GM23338 (cell line): ENCODE data around the gene FICD. TPM values are rescaled to one million over a fixed set of nuclear protein-coding genes. Genes with fewer than 3 reads are reported as not detected.

Experiments used
- ATAC-seq: fragments of 200-7000 bp; cut with Tn5 transposase; 3 replicates; pipeline ENCODE4 v1.9.1; 2020
- DNase-seq: peaks from one replicate; pipeline ENCODE4 v3.0.0-alpha.2; 2015; ENCODE audit warnings: low spot score
- H2AFZ ChIP-seq: fragments of 200-600 bp; sonication (generic); 2 replicates; pipeline ENCODE4 v1.8.0; 2016; ENCODE audit warnings: antibody characterized with exemption, mild to moderate bottlenecking, moderate library complexity
- H3F3A ChIP-seq: fragments of 200-600 bp; sonication (generic); replicated peaks from 2 replicates; pipeline ENCODE4 v1.8.0; 2017; ENCODE audit warnings: antibody characterized with exemption, mixed run types, low read depth
- H3K27ac ChIP-seq: fragments of 200-600 bp; sonication (generic); 2 replicates; pipeline ENCODE4 v1.6.1; 2016; ENCODE audit warnings: low read depth
- H3K27me3 ChIP-seq: fragments of 200-600 bp; sonication (generic); 2 replicates; pipeline ENCODE4 v1.8.0; 2016; ENCODE audit warnings: mild to moderate bottlenecking, mixed run types, moderate library complexity; ENCODE audit not compliant: insufficient read depth
- H3K36me3 ChIP-seq: fragments of 200-600 bp; sonication (generic); 2 replicates; pipeline ENCODE4 v1.8.0; 2016; ENCODE audit warnings: mild to moderate bottlenecking; ENCODE audit not compliant: insufficient read depth
- H3K4me1 ChIP-seq: fragments of 200-600 bp; sonication (generic); 2 replicates; pipeline ENCODE4 v1.8.0; 2016; ENCODE audit warnings: mild to moderate bottlenecking, moderate library complexity; ENCODE audit not compliant: insufficient read depth
- H3K4me2 ChIP-seq: fragments of 200-600 bp; sonication (generic); 2 replicates; pipeline ENCODE4 v1.7.1; 2017; ENCODE audit warnings: mixed run types
- H3K4me3 ChIP-seq: fragments of 200-600 bp; sonication (generic); 2 replicates; pipeline ENCODE4 v1.6.1; 2016; ENCODE audit warnings: mixed run types
- H3K79me2 ChIP-seq: fragments of 200-600 bp; sonication (generic); replicated peaks from 2 replicates; pipeline ENCODE4 v1.8.0; 2017; ENCODE audit warnings: mild to moderate bottlenecking; ENCODE audit not compliant: insufficient read depth
- H3K9me2 ChIP-seq: fragments of 200-600 bp; sonication (generic); 2 replicates; pipeline ENCODE4 v1.8.0; 2017; ENCODE audit not compliant: insufficient read depth
- H4K20me1 ChIP-seq: fragments of 200-600 bp; sonication (generic); replicated peaks from 2 replicates; pipeline ENCODE4 v1.8.0; 2017; ENCODE audit warnings: mild to moderate bottlenecking; ENCODE audit not compliant: insufficient read depth
- H3K27ac Mint-ChIP-seq: 2 replicates; pipeline ENCODE4 v1.8.0; 2020; ENCODE audit warnings: inconsistent platforms, mild to moderate bottlenecking, moderate library complexity, mixed read lengths
- H3K27me3 Mint-ChIP-seq: 3 replicates; pipeline ENCODE4 v1.8.0; 2022; ENCODE audit warnings: low read depth, mild to moderate bottlenecking, moderate library complexity, mixed read lengths, inconsistent platforms; ENCODE audit not compliant: insufficient read depth, poor library complexity
- H3K36me3 Mint-ChIP-seq: 3 replicates; pipeline ENCODE4 v1.8.0; 2021; ENCODE audit warnings: low read depth, mild to moderate bottlenecking, inconsistent platforms, moderate library complexity, mixed read lengths
- H3K4me1 Mint-ChIP-seq: 3 replicates; pipeline ENCODE4 v1.8.0; 2020; ENCODE audit warnings: mild to moderate bottlenecking, inconsistent platforms, mixed read lengths
- H3K4me3 Mint-ChIP-seq: 3 replicates; pipeline ENCODE4 v1.8.0; 2021; ENCODE audit warnings: moderate library complexity, mild to moderate bottlenecking, inconsistent platforms, mixed read lengths
- H3K9me3 Mint-ChIP-seq: 3 replicates; pipeline ENCODE4 v1.8.0; 2020; ENCODE audit warnings: moderate library complexity, mild to moderate bottlenecking, inconsistent platforms, mixed read lengths
- EZH2 ChIP-seq: fragments of 200-600 bp; sonication (generic); IDR thresholded peaks from one replicate; pipeline ENCODE4 v1.8.0; 2017; ENCODE audit warnings: antibody characterized with exemption, mild to moderate bottlenecking, low read depth; ENCODE audit not compliant: unreplicated experiment
- JUNB ChIP-seq: IDR thresholded peaks from one replicate; pipeline ENCODE4 v1.6.1; 2016; ENCODE audit warnings: antibody characterized with exemption; ENCODE audit not compliant: unreplicated experiment
- NANOG ChIP-seq: IDR thresholded peaks from 2 replicates; pipeline ENCODE4 v1.6.1; 2016; ENCODE audit warnings: antibody characterized with exemption, borderline replicate concordance
- STAT1 ChIP-seq: IDR thresholded peaks from one replicate; pipeline ENCODE4 v1.6.1; 2016; ENCODE audit warnings: antibody characterized with exemption; ENCODE audit not compliant: unreplicated experiment
- ZNF331 ChIP-seq: fragments of 250-450 bp; sonication (Bioruptor Pico); IDR thresholded peaks from 2 replicates; pipeline ENCODE4 v1.5.0; 2020; ENCODE audit warnings: low read depth, mild to moderate bottlenecking, moderate library complexity
- polyA plus RNA-seq: library from polyadenylated mRNA; unstranded; fragments of >200 nt; fragmentation: Nextera tagmentation; extraction: Ambion mirVana; gene quantifications from 2 replicates; pipeline ENCODE4 v1.2.1, GENCODE V29; 2016
- total RNA-seq: library from RNA; depleted of rRNA; stranded (reverse); fragments of >200 nt; shearing (Covaris generic); gene quantifications from 2 replicates; pipeline ENCODE4 v1.2.3, GENCODE V29; 2014
- TF ChIP-seq, protein P1 (sequence below): fragments of 250-450 bp; sonication (Bioruptor Pico); IDR thresholded peaks from 2 replicates; pipeline ENCODE4 v1.5.0; 2020; ENCODE audit warnings: mild to moderate bottlenecking, moderate library complexity
- TF ChIP-seq, protein P2 (sequence below), 2 experiments: fragments of 200-600 bp in 1 of 2; sonication (generic) in 1 of 2; conservative IDR thresholded peaks; 2 replicates each; pipeline versions ENCODE4 v1.5.1 to v1.6.1; 2016 to 2017; ENCODE audit warnings: antibody characterized with exemption in 2 of 2, low read depth in 2 of 2, mild to moderate bottlenecking in 2 of 2, moderate library complexity in 1 of 2

The FICD gene
- total and polyA plus RNA-seq, 2 experiments from 2014 or later, result 4.9 to 5.3 TPM

DNA sequence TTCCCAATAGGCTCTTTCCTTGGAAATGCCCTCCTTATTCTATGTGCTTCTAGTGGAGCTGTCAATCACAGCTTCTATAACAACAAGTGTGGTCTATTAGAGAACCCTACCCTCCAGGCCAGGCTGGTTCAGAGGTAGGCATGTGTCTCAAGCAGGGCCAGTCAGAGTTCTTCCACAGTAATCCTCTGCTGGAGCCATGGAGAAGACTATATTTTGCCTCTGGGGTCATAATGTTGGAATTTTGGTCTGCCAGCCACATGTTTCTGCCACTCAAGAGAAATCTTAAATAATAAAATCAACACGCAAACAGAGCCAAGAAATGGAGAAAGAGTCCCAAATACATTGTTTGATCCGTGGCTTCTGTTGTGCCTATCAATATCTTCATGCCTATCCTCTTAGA lies 23.8 kb upstream of the FICD start (continued):
- TF ChIP-seq, protein P1, sequence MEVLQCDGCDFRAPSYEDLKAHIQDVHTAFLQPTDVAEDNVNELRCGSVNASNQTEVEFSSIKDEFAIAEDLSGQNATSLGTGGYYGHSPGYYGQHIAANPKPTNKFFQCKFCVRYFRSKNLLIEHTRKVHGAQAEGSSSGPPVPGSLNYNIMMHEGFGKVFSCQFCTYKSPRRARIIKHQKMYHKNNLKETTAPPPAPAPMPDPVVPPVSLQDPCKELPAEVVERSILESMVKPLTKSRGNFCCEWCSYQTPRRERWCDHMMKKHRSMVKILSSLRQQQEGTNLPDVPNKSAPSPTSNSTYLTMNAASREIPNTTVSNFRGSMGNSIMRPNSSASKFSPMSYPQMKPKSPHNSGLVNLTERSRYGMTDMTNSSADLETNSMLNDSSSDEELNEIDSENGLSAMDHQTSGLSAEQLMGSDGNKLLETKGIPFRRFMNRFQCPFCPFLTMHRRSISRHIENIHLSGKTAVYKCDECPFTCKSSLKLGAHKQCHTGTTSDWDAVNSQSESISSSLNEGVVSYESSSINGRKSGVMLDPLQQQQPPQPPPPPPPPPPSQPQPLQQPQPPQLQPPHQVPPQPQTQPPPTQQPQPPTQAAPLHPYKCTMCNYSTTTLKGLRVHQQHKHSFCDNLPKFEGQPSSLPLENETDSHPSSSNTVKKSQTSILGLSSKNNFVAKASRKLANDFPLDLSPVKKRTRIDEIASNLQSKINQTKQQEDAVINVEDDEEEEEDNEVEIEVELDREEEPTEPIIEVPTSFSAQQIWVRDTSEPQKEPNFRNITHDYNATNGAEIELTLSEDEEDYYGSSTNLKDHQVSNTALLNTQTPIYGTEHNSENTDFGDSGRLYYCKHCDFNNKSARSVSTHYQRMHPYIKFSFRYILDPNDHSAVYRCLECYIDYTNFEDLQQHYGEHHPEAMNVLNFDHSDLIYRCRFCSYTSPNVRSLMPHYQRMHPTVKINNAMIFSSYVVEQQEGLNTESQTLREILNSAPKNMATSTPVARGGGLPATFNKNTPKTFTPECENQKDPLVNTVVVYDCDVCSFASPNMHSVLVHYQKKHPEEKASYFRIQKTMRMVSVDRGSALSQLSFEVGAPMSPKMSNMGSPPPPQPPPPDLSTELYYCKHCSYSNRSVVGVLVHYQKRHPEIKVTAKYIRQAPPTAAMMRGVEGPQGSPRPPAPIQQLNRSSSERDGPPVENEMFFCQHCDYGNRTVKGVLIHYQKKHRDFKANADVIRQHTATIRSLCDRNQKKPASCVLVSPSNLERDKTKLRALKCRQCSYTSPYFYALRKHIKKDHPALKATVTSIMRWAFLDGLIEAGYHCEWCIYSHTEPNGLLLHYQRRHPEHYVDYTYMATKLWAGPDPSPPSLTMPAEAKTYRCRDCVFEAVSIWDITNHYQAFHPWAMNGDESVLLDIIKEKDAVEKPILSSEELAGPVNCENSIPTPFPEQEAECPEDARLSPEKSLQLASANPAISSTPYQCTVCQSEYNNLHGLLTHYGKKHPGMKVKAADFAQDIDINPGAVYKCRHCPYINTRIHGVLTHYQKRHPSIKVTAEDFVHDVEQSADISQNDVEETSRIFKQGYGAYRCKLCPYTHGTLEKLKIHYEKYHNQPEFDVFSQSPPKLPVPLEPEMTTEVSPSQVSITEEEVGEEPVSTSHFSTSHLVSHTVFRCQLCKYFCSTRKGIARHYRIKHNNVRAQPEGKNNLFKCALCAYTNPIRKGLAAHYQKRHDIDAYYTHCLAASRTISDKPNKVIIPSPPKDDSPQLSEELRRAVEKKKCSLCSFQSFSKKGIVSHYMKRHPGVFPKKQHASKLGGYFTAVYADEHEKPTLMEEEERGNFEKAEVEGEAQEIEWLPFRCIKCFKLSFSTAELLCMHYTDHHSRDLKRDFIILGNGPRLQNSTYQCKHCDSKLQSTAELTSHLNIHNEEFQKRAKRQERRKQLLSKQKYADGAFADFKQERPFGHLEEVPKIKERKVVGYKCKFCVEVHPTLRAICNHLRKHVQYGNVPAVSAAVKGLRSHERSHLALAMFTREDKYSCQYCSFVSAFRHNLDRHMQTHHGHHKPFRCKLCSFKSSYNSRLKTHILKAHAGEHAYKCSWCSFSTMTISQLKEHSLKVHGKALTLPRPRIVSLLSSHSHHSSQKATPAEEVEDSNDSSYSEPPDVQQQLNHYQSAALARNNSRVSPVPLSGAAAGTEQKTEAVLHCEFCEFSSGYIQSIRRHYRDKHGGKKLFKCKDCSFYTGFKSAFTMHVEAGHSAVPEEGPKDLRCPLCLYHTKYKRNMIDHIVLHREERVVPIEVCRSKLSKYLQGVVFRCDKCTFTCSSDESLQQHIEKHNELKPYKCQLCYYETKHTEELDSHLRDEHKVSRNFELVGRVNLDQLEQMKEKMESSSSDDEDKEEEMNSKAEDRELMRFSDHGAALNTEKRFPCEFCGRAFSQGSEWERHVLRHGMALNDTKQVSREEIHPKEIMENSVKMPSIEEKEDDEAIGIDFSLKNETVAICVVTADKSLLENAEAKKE (CRISPR knock-in tag), result no peak

DNA sequence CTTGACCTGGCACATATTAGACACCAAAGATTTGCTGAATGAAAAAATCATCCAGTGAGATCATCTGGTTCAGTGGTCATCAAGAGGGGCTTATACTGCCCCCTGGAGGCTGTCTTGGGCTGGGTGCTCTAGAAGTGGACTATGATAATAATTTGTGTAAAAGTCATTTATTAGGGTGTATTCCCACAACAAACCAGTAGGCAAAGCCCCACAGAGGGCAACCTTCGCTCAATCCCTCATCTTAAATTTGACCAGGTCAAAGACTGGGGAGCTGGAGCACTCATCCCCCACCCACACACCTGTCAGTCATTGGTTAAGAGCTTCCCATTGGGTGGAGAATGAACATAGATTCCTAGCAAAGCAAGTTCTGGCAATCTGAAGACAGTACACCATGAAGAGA lies 20.0 kb upstream of the FICD start:
- ATAC-seq, result peak; percentile 84
- H3K27me3 Mint-ChIP-seq, result no peaks in the 10 kb centered on the region
- no peak overlapping the region for H3K27ac Mint-ChIP-seq
- H3K79me2 ChIP-seq, result no peaks in the 10 kb centered on the region
- H3K4me3 ChIP-seq, result no peak overlapping the region
- no peak overlapping the region for H3K27ac ChIP-seq
- H3K36me3 ChIP-seq, result no peaks in the 10 kb centered on the region
- peak; percentile 86 for DNase-seq
- peak overlapping the region; percentile 34; the same call in 1 of the 2 replicates for H2AFZ ChIP-seq
- no peaks in the 10 kb centered on the region for H3K9me3 Mint-ChIP-seq
- no peak overlapping the region for H3K4me3 Mint-ChIP-seq
- no peaks in the 10 kb centered on the region for H3K27me3 ChIP-seq
- H3K36me3 Mint-ChIP-seq, result no peaks in the 10 kb centered on the region
- no peaks in the 10 kb centered on the region for H3F3A ChIP-seq
- H3K9me2 ChIP-seq, result no peaks in the 10 kb centered on the region; the same call in 1 of the 2 replicates
- H4K20me1 ChIP-seq, result no peaks in the 10 kb centered on the region
- no peaks in the 10 kb centered on the region for H3K4me1 Mint-ChIP-seq
- TF ChIP-seq ZNF331 (no peak), STAT1 (no peak), EZH2 (no peak), NANOG (no peak), JUNB (no peak)
- TF ChIP-seq, protein P2, sequence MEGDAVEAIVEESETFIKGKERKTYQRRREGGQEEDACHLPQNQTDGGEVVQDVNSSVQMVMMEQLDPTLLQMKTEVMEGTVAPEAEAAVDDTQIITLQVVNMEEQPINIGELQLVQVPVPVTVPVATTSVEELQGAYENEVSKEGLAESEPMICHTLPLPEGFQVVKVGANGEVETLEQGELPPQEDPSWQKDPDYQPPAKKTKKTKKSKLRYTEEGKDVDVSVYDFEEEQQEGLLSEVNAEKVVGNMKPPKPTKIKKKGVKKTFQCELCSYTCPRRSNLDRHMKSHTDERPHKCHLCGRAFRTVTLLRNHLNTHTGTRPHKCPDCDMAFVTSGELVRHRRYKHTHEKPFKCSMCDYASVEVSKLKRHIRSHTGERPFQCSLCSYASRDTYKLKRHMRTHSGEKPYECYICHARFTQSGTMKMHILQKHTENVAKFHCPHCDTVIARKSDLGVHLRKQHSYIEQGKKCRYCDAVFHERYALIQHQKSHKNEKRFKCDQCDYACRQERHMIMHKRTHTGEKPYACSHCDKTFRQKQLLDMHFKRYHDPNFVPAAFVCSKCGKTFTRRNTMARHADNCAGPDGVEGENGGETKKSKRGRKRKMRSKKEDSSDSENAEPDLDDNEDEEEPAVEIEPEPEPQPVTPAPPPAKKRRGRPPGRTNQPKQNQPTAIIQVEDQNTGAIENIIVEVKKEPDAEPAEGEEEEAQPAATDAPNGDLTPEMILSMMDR (conservative IDR thresholded peaks at IDR 0.05; ENCODE audit: low read depth in 2 of 2), result peak; percentile 85 to 99
- TF ChIP-seq, protein P1 (CRISPR knock-in tag), result no peak
- H3K4me2 ChIP-seq, result no peak overlapping the region
- H3K4me1 ChIP-seq, result no peaks in the 10 kb centered on the region
